ENCODE results near the gene PSORS1C2.
A peak's percentile ranks its signal among the peaks of the same experiment; 100 is the strongest.

Gene PSORS1C2

DNA sequence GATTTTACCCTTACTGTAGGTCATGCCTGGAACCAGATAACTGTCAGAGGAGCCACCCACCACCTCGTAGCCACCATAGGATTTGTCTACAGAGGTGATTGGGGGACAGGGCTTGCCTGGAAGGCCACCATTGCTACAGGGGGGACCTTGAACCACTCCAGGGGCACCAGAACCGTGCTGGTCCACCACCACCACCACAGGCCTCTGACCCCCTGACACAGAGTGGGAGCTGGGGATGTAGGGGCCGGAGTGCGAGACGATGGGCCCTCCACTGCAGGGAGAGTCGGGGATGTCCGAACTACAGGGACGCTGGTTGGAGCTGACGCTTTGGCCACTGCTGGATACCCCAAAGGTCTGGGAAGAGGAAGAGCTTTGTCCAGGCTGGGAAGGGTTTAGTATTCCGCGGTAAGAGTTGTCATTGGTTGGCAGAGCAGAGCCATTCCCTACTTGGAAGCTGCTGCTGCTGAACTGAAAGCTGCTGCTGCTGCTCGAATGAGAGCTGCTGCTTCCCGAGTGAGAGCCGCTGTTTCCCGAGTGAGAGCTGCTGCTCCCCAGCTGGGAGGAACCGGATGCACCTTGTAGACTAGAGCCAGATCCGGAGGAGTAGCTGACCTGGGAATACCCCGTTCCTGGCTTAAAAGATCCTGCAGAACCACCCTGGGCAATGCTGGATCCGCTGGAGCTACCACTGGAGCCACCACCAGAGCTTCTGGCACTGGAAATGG, 22.0 kb downstream of the PSORS1C2 start:
- peak overlapping the region; percentile 46 for H3K27ac ChIP-seq
- TF ChIP-seq CTCF (conservative IDR thresholded peaks at IDR 0.05; ENCODE audit: low read depth), result no peak
- DNase-seq (ENCODE audit: low spot score), result no peak
- CTCF ChIA-PET, result interaction anchor here (0.6 to 0.7 kb wide), 2 partner anchors 21 to 201 kb away, joined by 4 to 6 read pairs; no protein-coding TSS in a partner anchor
- POLR2A ChIA-PET (ENCODE audit: low non-redundant PET), result no interaction called here

- DNase-seq (ENCODE audit: low spot score), result no peak
- TF ChIP-seq CTCF (conservative IDR thresholded peaks at IDR 0.05; ENCODE audit: low read depth), result no peak
- H3K27ac ChIP-seq, result peak overlapping the region; percentile 46
- ChIA-PET CTCF (interaction anchor here (0.6 to 0.7 kb wide), 2 partner anchors 22 to 200 kb away, joined by 4 to 6 read pairs; no protein-coding TSS in a partner anchor), POLR2A (ENCODE audit: low non-redundant PET) (no interaction called here)
Measured at GRCh38 chr6:31115941-31116560, 22.8 kb downstream of the PSORS1C2 start.

DNA sequence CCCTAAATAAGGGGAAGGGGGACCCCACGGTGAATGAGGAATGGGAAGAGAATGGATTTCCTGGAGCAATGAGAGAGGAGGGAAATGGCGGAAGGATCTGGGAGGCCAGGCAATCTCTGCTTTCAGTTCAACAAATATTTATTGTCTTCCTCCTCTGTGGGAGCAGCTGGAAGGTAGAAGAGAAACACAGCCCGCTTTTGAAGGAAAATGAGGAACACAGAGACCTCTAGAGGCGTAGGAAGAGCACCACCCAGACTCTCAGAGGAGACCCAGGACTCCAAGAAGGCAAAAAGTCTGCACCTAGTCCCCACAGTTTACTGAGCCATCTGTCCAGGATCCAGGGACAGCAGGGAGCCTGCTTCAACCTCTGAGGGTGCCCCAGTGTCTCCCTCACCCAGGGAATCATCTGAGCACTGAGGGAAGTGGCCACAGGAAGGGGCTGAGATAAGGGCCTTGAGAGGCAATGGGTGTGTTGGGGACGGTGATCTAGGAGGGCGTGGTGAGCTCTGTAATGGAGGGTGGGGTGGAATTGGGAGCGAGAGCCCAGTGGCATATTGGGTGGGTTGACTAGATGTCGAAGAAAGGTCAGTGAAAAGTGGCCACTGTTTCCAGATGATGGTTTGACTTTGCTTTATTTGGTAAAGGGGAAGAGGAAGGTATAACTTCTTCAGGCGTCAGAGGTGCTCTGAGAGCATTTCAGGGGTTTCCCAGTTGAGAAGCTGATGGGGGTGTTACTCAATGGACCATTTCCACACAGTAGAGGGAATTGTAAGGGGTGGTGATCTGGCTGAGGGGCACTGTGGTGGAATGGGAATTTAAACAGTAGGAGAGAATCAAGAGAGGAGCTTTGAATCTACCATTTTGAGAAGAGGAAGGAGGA, 23.7 kb downstream of the PSORS1C2 start:
- peak; percentile 38 for DNase-seq (ENCODE audit: low spot score)
- peak overlapping the region; percentile 93 for H3K27ac ChIP-seq
- POLR2A ChIA-PET (ENCODE audit: low non-redundant PET), result interaction anchor here (0.6 kb wide), 1 partner anchor 28 kb away, joined by 3 read pairs; no protein-coding TSS in a partner anchor

GRCh38 chr6:31114541-31114878, 24.4 kb downstream of the PSORS1C2 start, which contains the start of gene PSORS1C1:
Gene PSORS1C1, plus strand, starts transcription at chr6:31114800. Its CDS starts 14,833 bp downstream, at chr6:31129633.
- ChIA-PET POLR2A (ENCODE audit: low non-redundant PET) (interaction anchor here (0.6 kb wide), 1 partner anchor 27 kb away, joined by 3 read pairs; no protein-coding TSS in a partner anchor), CTCF (interaction anchor here (0.7 to 1.3 kb wide), 4 partner anchors 12 to 380 kb away, joined by 3 to 5 read pairs (median 3); no protein-coding TSS in a partner anchor)
- peak; percentile 97 for DNase-seq (ENCODE audit: low spot score)
- peak within 1 kb of the TSS; percentile 93 for H3K27ac ChIP-seq
- TF ChIP-seq CTCF (conservative IDR thresholded peaks at IDR 0.05; ENCODE audit: low read depth), result no peak

More for the DNA sequence above, 23.7 kb downstream of the PSORS1C2 start:
- CTCF ChIA-PET, result interaction anchor here (0.8 to 1.3 kb wide), 2 partner anchors 13 to 251 kb away, joined by 3 to 5 read pairs; no protein-coding TSS in a partner anchor
- TF ChIP-seq CTCF (conservative IDR thresholded peaks at IDR 0.05; ENCODE audit: low read depth), result no peak; the same call in 1 of the 2 replicates

GRCh38 chr6:31113861-31114540, 24.9 kb downstream of the PSORS1C2 start:
- POLR2A ChIA-PET (ENCODE audit: low non-redundant PET), result interaction anchor here (0.6 kb wide), 1 partner anchor 26 kb away, joined by 3 read pairs; no protein-coding TSS in a partner anchor
- DNase-seq (ENCODE audit: low spot score), result no peak

More at GRCh38 chr6:31113861-31114540, 24.9 kb downstream of the PSORS1C2 start:
- CTCF ChIA-PET, result interaction anchor here (0.7 to 1.3 kb wide), 5 partner anchors 12 to 380 kb away, joined by 3 to 5 read pairs (median 3); no protein-coding TSS in a partner anchor
- peak overlapping the region; percentile 93 for H3K27ac ChIP-seq
- no peak for TF ChIP-seq CTCF (conservative IDR thresholded peaks at IDR 0.05; ENCODE audit: low read depth)

Measured in RWPE1 (cell line).